ENCODE data around the gene ATP11A.
A peak's percentile ranks its signal among the peaks of the same experiment; 100 is the strongest.

Gene ATP11A

GRCh38 chr13:112689303-112690245 is at the start of gene ATP11A:
Gene ATP11A (plus strand): TSS chr13:112690038. CDS start chr13:112690417, 379 bp downstream.
- peak; percentile 78 to 79 for DNase-seq (ENCODE audit: low read depth in 2 of 2)

- no peak for DNase-seq (ENCODE audit: low read depth in 2 of 2)
These were observed 48.3 kb upstream of the ATP11A start for GRCh38 chr13:112641456-112642089.

- DNase-seq (ENCODE audit: low read depth in 2 of 2): no peak
These were observed 47.8 kb upstream of the ATP11A start for GRCh38 chr13:112642090-112642460.

GRCh38 chr13:112643759-112644459 is 45.9 kb upstream of the ATP11A start:
- no peak for DNase-seq (ENCODE audit: low read depth in 2 of 2)

- no peak for DNase-seq (ENCODE audit: low read depth in 2 of 2)
These were observed 44.4 kb upstream of the ATP11A start for GRCh38 chr13:112645327-112645914.

- no peak for DNase-seq (ENCODE audit: low read depth in 2 of 2)
These were observed 42.6 kb upstream of the ATP11A start for GRCh38 chr13:112647256-112647655.

- no peak for DNase-seq (ENCODE audit: low read depth in 2 of 2)
These were observed 41.7 kb upstream of the ATP11A start for GRCh38 chr13:112648101-112648500.

- no peak for DNase-seq (ENCODE audit: low read depth in 2 of 2)
These were observed 40.7 kb upstream of the ATP11A start for GRCh38 chr13:112648966-112649690.

- no peak for DNase-seq (ENCODE audit: low read depth in 2 of 2)
These were observed 38.5 kb upstream of the ATP11A start for GRCh38 chr13:112651311-112651710.

- no peak for DNase-seq (ENCODE audit: low read depth in 2 of 2)
These were observed 37.9 kb upstream of the ATP11A start for GRCh38 chr13:112651750-112652511.

GRCh38 chr13:112652512-112653070 is 37.2 kb upstream of the ATP11A start:
- no peak for DNase-seq (ENCODE audit: low read depth in 2 of 2)

GRCh38 chr13:112653071-112653470 is 36.8 kb upstream of the ATP11A start:
- no peak for DNase-seq (ENCODE audit: low read depth in 2 of 2)

- DNase-seq (ENCODE audit: low read depth in 2 of 2): no peak
These were observed 33.9 kb upstream of the ATP11A start for GRCh38 chr13:112655913-112656312.

- peak; percentile 17 to 21 for DNase-seq (ENCODE audit: low read depth in 2 of 2)
These were observed 31.9 kb upstream of the ATP11A start for GRCh38 chr13:112657850-112658445.

- no peak for DNase-seq (ENCODE audit: low read depth in 2 of 2)
These were observed 31.0 kb upstream of the ATP11A start for GRCh38 chr13:112658808-112659207.

- DNase-seq (ENCODE audit: low read depth in 2 of 2): no peak
These were observed 28.5 kb upstream of the ATP11A start for GRCh38 chr13:112661291-112661690.

GRCh38 chr13:112664501-112665203 is 25.2 kb upstream of the ATP11A start:
- DNase-seq (ENCODE audit: low read depth in 2 of 2): no peak

GRCh38 chr13:112668924-112669323 is 20.9 kb upstream of the ATP11A start:
- no peak for DNase-seq (ENCODE audit: low read depth in 2 of 2)

- no peak for DNase-seq (ENCODE audit: low read depth in 2 of 2)
These were observed 19.8 kb upstream of the ATP11A start for GRCh38 chr13:112669881-112670499.
